ENCODE measurements around the gene TLK2.
"Not testable (repeated sequence)": the region's sequence is repeated elsewhere in the genome, so short reads cannot be mapped to it uniquely, and the experiment has no call there.

Gene TLK2

DNA sequence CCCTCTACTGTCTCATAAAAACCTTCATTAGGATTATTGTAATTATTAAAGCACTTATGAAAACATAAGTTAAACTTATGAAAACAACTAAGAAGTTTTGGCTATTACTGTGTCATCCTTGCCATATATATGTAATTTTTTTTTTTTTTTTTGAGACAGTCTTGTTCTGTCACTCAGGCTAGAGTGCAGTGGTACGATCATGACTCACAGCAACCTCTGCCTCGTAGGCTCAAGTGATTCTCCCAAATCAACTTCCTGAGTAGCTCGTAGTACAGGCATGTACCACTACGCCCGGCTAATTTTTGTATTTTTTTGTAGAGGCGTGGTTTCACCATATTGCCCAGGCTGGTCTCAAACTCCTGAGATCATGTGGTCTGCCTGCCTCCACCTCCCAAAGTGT, 46.7 kb downstream of the TLK2 start:
- H3K9ac ChIP-seq (ENCODE audit: low read length); H3K4me3 ChIP-seq (ENCODE audit: low read length); H3K27ac ChIP-seq (ENCODE audit: low read length); H3K36me3 ChIP-seq (ENCODE audit: control insufficient read depth, low read depth, low read length); H3K27me3 ChIP-seq (ENCODE audit: control insufficient read depth, insufficient read depth, low read length); H3K9me3 ChIP-seq (ENCODE audit: control insufficient read depth, low read depth, low read length); H3K4me1 ChIP-seq (ENCODE audit: control insufficient read depth, low read depth, low read length): not testable (repeated sequence)

DNA sequence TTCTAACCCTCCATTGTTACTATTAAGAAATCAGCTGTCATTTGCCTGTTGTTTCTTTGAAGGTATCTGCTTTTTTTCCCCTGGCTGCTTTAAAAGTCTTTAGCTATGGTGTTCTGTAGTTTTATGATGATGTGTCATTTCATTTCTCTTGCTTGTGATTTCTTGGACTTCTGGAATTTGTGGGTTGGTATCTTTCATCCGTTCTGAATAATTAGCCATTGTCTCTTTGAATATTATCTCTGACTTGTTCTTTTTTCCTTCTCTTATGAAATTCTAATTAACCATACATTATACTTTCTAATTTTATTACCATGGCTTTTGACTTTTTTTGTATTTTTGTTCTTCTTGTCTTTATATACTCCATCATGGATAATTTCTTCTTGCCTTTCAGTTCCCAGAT, 52.3 kb downstream of the TLK2 start:
- H3K27me3 ChIP-seq (ENCODE audit: control insufficient read depth, insufficient read depth, low read length); H3K36me3 ChIP-seq (ENCODE audit: control insufficient read depth, low read depth, low read length); H3K9ac ChIP-seq (ENCODE audit: low read length); H3K27ac ChIP-seq (ENCODE audit: low read length); H3K9me3 ChIP-seq (ENCODE audit: control insufficient read depth, low read depth, low read length); H3K4me1 ChIP-seq (ENCODE audit: control insufficient read depth, low read depth, low read length); H3K4me3 ChIP-seq (ENCODE audit: low read length): not testable (repeated sequence)

DNA sequence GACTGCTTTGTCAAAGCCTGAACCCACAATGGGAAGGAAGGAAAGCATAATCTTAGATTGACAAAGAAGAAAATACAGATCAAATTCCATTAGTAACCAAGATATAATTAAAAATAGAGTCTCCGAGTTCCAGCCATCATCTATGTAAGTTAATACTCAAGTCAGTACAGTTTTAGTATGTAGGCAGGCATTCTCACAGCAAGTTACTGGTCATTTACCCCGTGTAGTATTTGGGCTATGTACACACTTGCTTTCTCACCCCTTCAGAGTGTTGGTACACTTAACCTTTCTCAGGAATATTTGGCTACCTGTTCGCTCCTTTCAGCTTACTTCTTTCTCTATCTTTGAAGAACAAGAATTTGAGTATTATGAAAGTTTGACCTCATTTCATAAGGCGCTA, 57.9 kb downstream of the TLK2 start:
- H3K9ac ChIP-seq (ENCODE audit: low read length); H3K9me3 ChIP-seq (ENCODE audit: control insufficient read depth, low read depth, low read length); H3K27me3 ChIP-seq (ENCODE audit: control insufficient read depth, insufficient read depth, low read length); H3K4me1 ChIP-seq (ENCODE audit: control insufficient read depth, low read depth, low read length); H3K27ac ChIP-seq (ENCODE audit: low read length); H3K4me3 ChIP-seq (ENCODE audit: low read length): not testable (repeated sequence)
- peaks cover 11% of the 10 kb centered on the region for H3K36me3 ChIP-seq (ENCODE audit: control insufficient read depth, low read depth, low read length)

DNA sequence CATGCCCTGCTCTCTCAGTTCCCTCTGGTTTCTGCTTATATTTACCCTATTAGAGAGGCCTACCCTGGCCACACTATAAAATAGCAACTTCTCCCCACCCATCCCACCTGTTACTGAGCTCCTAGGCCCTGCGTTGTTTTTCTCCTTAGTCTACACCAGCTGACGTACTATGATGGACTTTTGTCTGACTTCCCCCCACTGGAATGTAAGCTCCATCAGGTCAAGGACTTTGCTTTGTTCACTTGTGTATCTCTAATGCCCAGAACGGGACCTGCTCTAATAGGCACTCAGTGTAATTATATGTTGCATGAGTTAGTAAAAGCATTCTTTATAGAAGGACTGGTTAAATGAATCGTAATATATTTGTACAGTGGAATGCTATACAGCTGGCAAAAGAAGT, 62.4 kb downstream of the TLK2 start:
- H3K9ac ChIP-seq (ENCODE audit: low read length); H3K9me3 ChIP-seq (ENCODE audit: control insufficient read depth, low read depth, low read length); H3K27me3 ChIP-seq (ENCODE audit: control insufficient read depth, insufficient read depth, low read length); H3K4me3 ChIP-seq (ENCODE audit: low read length); H3K27ac ChIP-seq (ENCODE audit: low read length): not testable (repeated sequence)
- Histone ChIP-seq H3K4me1 (ENCODE audit: control insufficient read depth, low read depth, low read length) (peaks cover 21% of the 10 kb centered on the region), H3K36me3 (ENCODE audit: control insufficient read depth, low read depth, low read length) (peaks cover 11% of the 10 kb centered on the region)

DNA sequence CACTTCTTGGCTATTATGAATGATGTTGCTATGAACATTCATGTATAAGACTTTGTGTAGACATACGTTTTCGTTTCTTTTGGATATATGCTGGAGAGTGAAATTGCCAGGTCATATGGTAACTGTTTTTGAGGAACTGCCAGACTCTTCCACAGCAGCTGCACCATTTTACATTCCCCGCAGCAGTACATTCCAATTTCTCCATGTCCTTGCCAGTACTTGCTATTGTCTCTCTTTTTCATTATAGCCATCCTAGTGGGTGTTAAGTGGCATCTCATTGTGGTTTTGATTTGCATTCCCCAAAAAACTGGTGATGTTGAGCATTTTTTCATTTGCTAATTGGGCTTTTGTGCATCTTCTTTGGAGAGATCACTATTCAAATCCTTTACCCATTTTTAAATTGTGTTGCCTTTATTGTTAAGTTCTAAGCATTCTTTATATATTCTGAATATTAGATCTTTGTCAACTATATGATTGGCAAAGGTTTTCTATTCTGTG, 64.7 kb downstream of the TLK2 start:
- H3K9ac ChIP-seq (ENCODE audit: low read length); H3K9me3 ChIP-seq (ENCODE audit: control insufficient read depth, low read depth, low read length); H3K27me3 ChIP-seq (ENCODE audit: control insufficient read depth, insufficient read depth, low read length); H3K36me3 ChIP-seq (ENCODE audit: control insufficient read depth, low read depth, low read length): not testable (repeated sequence)
- peak overlapping the region; percentile 31 for H3K27ac ChIP-seq (ENCODE audit: low read length)
- peak overlapping the region; percentile 35 for H3K4me3 ChIP-seq (ENCODE audit: low read length)
- H3K4me1 ChIP-seq (ENCODE audit: control insufficient read depth, low read depth, low read length) = peaks cover 21% of the 10 kb centered on the region

DNA sequence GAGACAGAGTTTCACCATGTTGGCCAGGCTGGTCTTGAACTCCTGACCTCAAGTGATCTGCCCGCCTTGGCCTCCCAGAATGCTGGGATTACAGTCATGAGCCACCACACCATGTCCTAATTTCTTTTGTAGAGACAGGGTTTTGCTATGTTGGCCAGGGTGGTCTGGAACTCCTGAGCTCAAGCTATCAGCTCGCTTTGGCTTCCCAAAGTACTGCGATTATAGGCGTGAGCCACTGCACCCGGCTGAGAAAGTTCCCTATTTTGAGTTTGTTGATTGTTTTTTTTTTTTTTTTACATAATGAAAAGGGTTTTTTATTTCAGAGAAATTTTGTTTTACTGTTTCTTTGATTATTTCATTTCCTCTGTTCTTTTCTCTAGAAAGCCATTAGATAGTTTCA, 67.4 kb downstream of the TLK2 start:
- H3K4me1 ChIP-seq (ENCODE audit: control insufficient read depth, low read depth, low read length) = peaks cover 21% of the 10 kb centered on the region
- H3K27ac ChIP-seq (ENCODE audit: low read length); H3K4me3 ChIP-seq (ENCODE audit: low read length); H3K9ac ChIP-seq (ENCODE audit: low read length); H3K36me3 ChIP-seq (ENCODE audit: control insufficient read depth, low read depth, low read length); H3K27me3 ChIP-seq (ENCODE audit: control insufficient read depth, insufficient read depth, low read length); H3K9me3 ChIP-seq (ENCODE audit: control insufficient read depth, low read depth, low read length): not testable (repeated sequence)

DNA sequence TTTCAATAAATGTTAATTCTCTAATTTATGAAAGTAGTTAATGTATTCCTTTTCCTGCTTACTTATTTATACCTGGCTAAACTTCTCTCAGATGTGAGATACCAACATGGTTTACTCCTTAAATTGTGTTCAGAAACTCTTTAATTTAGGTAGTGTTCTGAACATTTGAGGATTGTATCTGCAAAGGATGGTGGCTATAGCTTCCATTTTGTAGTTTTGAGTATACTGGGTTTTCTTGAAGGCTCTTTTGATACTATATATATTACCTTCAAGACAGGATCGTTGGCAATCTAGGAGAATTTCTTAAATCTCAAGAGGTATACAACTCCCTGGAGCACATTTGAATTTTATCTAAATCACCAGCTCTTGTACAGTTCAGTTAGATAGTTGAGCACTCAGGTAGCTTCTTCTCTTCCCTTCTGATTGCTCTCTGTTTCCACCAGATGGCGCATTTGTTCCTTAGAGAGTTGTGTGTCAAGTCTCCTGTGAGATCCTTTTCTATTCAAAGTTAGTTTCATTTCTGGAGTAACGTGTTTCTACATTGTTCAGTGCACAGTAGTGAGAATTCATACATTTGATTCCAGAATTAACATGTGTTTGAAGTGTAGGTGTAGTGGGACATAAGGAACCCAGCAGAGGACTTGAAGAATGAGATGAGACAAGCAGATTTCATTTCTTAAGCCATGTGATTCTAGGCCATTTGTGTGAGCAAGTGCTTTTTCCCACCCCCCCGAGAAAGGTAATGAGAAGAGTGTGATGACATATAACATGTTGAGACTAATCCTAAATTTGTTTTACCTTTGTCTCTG, 74.4 kb downstream of the TLK2 start:
- H3K27ac ChIP-seq (ENCODE audit: low read length); H3K9ac ChIP-seq (ENCODE audit: low read length); H3K4me3 ChIP-seq (ENCODE audit: low read length): not testable (repeated sequence)

DNA sequence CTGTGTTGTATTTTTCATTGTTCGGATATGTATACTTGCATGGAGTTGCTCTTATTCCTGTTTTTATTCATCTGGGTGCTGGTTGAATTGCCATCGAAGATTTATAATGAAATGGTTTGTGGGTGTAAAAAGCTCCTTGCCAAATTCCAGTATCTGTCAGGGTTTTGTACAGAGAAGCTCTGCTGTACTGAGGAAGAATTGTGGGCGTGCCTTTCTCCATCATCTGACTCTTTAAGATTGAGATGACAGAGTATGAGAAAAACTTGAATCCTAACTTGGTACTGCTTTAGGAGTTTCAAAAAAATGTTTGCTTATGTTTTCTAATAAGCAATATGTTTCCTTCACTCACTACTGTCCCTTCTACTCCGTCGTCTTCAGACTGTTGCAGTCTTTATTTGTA, 78.9 kb downstream of the TLK2 start:
- H3K27ac ChIP-seq (ENCODE audit: low read length); H3K9ac ChIP-seq (ENCODE audit: low read length): not testable (repeated sequence)

More for the DNA sequence above, 74.4 kb downstream of the TLK2 start:
- not testable (repeated sequence) for H3K27me3 ChIP-seq (ENCODE audit: control insufficient read depth, insufficient read depth, low read length); H3K4me1 ChIP-seq (ENCODE audit: control insufficient read depth, low read depth, low read length); H3K36me3 ChIP-seq (ENCODE audit: control insufficient read depth, low read depth, low read length); H3K9me3 ChIP-seq (ENCODE audit: control insufficient read depth, low read depth, low read length)

DNA sequence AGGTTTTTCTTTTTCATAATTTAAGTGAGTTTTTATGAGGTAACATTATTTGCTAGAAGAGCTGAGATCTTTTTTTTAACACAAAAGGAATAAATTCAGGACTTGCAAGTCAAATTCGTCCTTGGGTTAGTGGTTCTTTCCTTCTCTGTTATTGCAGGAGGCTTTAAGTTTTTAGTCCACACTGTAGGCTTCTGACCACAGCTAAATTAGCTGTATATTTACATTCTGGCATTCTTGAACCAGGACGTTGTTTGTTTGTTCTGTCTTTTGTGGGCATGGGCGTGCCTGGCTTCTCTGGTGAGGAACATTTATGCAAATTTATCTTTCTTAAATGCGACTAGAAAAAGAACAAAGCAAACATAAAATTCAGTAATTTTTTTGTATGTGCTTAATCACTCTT, 80.3 kb downstream of the TLK2 start:
- not testable (repeated sequence) for H3K9me3 ChIP-seq (ENCODE audit: control insufficient read depth, low read depth, low read length); H3K9ac ChIP-seq (ENCODE audit: low read length); H3K27ac ChIP-seq (ENCODE audit: low read length); H3K4me1 ChIP-seq (ENCODE audit: control insufficient read depth, low read depth, low read length); H3K4me3 ChIP-seq (ENCODE audit: low read length); H3K27me3 ChIP-seq (ENCODE audit: control insufficient read depth, insufficient read depth, low read length)
- H3K36me3 ChIP-seq (ENCODE audit: control insufficient read depth, low read depth, low read length) = peaks cover 12% of the 10 kb centered on the region

More for the DNA sequence above, 78.9 kb downstream of the TLK2 start:
- H3K36me3 ChIP-seq (ENCODE audit: control insufficient read depth, low read depth, low read length); H3K9me3 ChIP-seq (ENCODE audit: control insufficient read depth, low read depth, low read length); H3K4me1 ChIP-seq (ENCODE audit: control insufficient read depth, low read depth, low read length); H3K4me3 ChIP-seq (ENCODE audit: low read length); H3K27me3 ChIP-seq (ENCODE audit: control insufficient read depth, insufficient read depth, low read length): not testable (repeated sequence)

DNA sequence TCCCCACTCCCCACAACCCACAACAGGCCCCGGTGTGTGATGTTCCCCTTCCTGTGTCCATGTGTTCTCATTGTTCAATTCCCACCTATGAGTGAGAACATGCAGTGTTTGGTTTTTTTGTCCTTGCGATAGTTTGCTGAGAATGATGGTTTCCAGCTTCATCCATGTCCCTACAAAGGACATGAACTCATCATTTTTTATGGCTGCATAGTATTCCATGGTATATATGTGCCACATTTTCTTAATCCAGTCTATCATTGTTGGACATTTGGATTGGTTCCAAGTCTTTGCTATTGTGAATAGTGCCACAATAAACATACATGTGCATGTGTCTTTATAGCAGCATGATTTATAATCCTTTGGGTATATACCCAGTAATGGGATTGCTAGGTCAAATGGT, 82.3 kb downstream of the TLK2 start:
- not testable (repeated sequence) for H3K27me3 ChIP-seq (ENCODE audit: control insufficient read depth, insufficient read depth, low read length); H3K9me3 ChIP-seq (ENCODE audit: control insufficient read depth, low read depth, low read length); H3K4me3 ChIP-seq (ENCODE audit: low read length); H3K4me1 ChIP-seq (ENCODE audit: control insufficient read depth, low read depth, low read length); H3K27ac ChIP-seq (ENCODE audit: low read length); H3K9ac ChIP-seq (ENCODE audit: low read length)
- peaks cover 21% of the 10 kb centered on the region for H3K36me3 ChIP-seq (ENCODE audit: control insufficient read depth, low read depth, low read length)

DNA sequence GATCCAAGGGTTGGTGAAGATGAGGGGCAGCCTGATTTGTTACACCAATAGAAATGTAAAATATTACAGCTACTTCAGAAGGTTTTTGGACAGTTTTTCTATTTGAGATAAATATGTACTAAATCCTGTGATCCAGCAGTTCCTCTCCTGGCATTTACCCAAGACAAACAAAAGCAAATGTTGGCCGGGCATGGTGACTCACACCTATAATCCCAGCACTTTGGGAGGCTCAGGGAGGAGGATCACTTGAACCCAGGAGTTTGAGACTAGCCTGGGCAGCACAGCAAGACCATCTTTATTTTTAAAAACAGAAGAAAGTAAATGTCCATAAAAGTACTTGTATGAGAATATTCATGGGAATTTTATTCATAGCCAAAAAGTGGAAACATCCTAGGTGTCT, 84.0 kb downstream of the TLK2 start:
- no peaks in the 10 kb centered on the region for H3K27me3 ChIP-seq (ENCODE audit: control insufficient read depth, insufficient read depth, low read length)
- H3K9ac ChIP-seq (ENCODE audit: low read length) = no peak overlapping the region
- no peaks in the 10 kb centered on the region for H3K4me1 ChIP-seq (ENCODE audit: control insufficient read depth, low read depth, low read length)
- H3K36me3 ChIP-seq (ENCODE audit: control insufficient read depth, low read depth, low read length) = peaks cover 24% of the 10 kb centered on the region
- no peak overlapping the region for H3K27ac ChIP-seq (ENCODE audit: low read length)
- H3K9me3 ChIP-seq (ENCODE audit: control insufficient read depth, low read depth, low read length) = no peaks in the 10 kb centered on the region
- no peak overlapping the region for H3K4me3 ChIP-seq (ENCODE audit: low read length)

DNA sequence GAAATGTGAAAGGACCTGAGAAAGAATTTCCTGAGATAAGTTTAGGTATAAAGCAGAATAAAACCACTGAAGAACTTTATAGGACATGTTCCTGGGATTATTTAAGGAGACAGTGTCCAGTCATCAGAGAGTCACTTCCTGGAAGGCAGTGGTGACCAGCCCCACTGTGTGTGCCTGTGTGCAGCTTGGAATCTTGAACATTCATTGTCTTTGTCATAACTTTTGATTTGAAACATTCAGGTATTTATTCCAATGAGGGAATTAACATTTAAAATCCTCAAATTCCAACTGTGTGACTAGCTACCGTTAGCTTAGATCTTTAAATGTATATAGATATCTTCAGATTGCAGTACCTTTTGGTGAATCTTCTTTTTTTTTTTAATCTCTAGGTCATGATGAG, 87.2 kb downstream of the TLK2 start:
- Histone ChIP-seq H3K4me3 (ENCODE audit: low read length) (no peak overlapping the region), H3K27ac (ENCODE audit: low read length) (no peak overlapping the region), H3K27me3 (ENCODE audit: control insufficient read depth, insufficient read depth, low read length) (no peaks in the 10 kb centered on the region), H3K36me3 (ENCODE audit: control insufficient read depth, low read depth, low read length) (peaks cover 24% of the 10 kb centered on the region), H3K4me1 (ENCODE audit: control insufficient read depth, low read depth, low read length) (no peaks in the 10 kb centered on the region), H3K9ac (ENCODE audit: low read length) (no peak overlapping the region), H3K9me3 (ENCODE audit: control insufficient read depth, low read depth, low read length) (no peaks in the 10 kb centered on the region)

Data from iPS-18a (cell line).